Measurements from ENCODE around the gene CRB3. TPM values are rescaled to one million over a fixed set of nuclear protein-coding genes. Genes with fewer than 3 reads are reported as not detected.

Gene CRB3
- total and polyA plus RNA-seq, 2 of the 8 experiments (the other 6 are each of a cell fraction or from before 2014, with no cell fraction given), result 21.1 to 24.6 TPM

- 80% methylated on average over 3 of the region's 3 CpGs; no CpG with 5 or more reads in 1 of the 2 experiments for WGBS, 2 experiments (ENCODE audit: extremely low coverage in 1 of 2, insufficient coverage in 1 of 2, insufficient read length in 1 of 2, insufficient replicate concordance in 2 of 2, low coverage in 1 of 2, low lambda C conversion rate in 2 of 2, missing lambda C conversion rate in 1 of 2)
These were observed 16.0 kb upstream of the CRB3 start for GRCh38 chr19:6448045-6448444.

More at GRCh38 chr19:6448045-6448444, 16.0 kb upstream of the CRB3 start:
- Histone ChIP-seq H3K36me3 (ENCODE audit: control insufficient read depth in 2 of 4, insufficient read depth in 4 of 4, low read length in 3 of 4) (peaks cover 0 to 9% (median 0%) of the 10 kb centered on the region in 4 experiments; a peak in 1 of 8 replicates), H3K79me1 (ENCODE audit: low read depth, low read length) (no peaks in the 10 kb centered on the region), H3K4ac (replicated peaks; ENCODE audit: insufficient read length, low read depth, low read length) (no peak overlapping the region), H3K14ac (ENCODE audit: insufficient read length) (no peak overlapping the region), H3K9me3 (ENCODE audit: insufficient read depth in 2 of 2, low read depth in 1 of 2, low read length in 1 of 2) (no peaks in the 10 kb centered on the region), H4K91ac (replicated peaks; ENCODE audit: insufficient read length, low read length) (no peak overlapping the region), H2BK12ac (ENCODE audit: low read depth, low read length) (no peak overlapping the region), H4K5ac (ENCODE audit: insufficient read length, low read depth, low read length) (no peak overlapping the region), H3K79me2 (ENCODE audit: control insufficient read depth in 1 of 2, insufficient read depth in 2 of 2, low read length in 2 of 2) (no peaks in the 10 kb centered on the region), H3K4me3 (ENCODE audit: extremely low read depth in 1 of 4, insufficient read depth in 2 of 4, low read depth in 3 of 4, low read length in 4 of 4) (no peak overlapping the region), H2BK15ac (ENCODE audit: low read length) (no peak overlapping the region), H3K27me3 (replicated peaks in 1 of 4; ENCODE audit: control insufficient read depth in 3 of 4, extremely low read depth in 1 of 4, insufficient read depth in 3 of 4, low read length in 3 of 4) (no peaks in the 10 kb centered on the region), H3K27ac (ENCODE audit: low read depth, low read length) (no peak overlapping the region), H3K4me1 (replicated peaks in 1 of 4; ENCODE audit: control insufficient read depth in 3 of 4, insufficient read depth in 4 of 4, low read length in 3 of 4) (no peaks in the 10 kb centered on the region), H2BK20ac (ENCODE audit: low read length) (no peak overlapping the region), H3K56ac (replicated peaks; ENCODE audit: insufficient read length, low read depth, low read length) (no peak overlapping the region), H3K18ac (ENCODE audit: extremely low read depth, low read length) (no peak overlapping the region), H2BK120ac (replicated peaks; ENCODE audit: low read depth, low read length) (no peak overlapping the region), H4K8ac (ENCODE audit: extremely low read depth, insufficient read depth, low read length) (no peak overlapping the region), H2AFZ (ENCODE audit: low read length) (no peak overlapping the region), H2BK5ac (ENCODE audit: low read depth, low read length) (no peak overlapping the region), H4K20me1 (replicated peaks in 1 of 2; ENCODE audit: control insufficient read depth in 1 of 2, insufficient read depth in 2 of 2, low read length in 2 of 2) (no peaks in the 10 kb centered on the region), H3K9ac (replicated peaks in 1 of 4; ENCODE audit: extremely low read depth in 1 of 4, low read depth in 3 of 4, low read length in 3 of 4) (no peak overlapping the region), H3K23ac (ENCODE audit: insufficient read length) (no peak overlapping the region), H3K4me2 (ENCODE audit: insufficient read depth in 1 of 2, low read depth in 2 of 2, low read length in 2 of 2) (no peak overlapping the region), H3K23me2 (ENCODE audit: low read depth, low read length) (no peaks in the 10 kb centered on the region), H2AK5ac (ENCODE audit: low read depth, low read length) (no peak overlapping the region)
- CTCF ChIA-PET (ENCODE audit: partially characterized antibody), result interaction anchor here (1.0 kb wide), 1 partner anchor 11 kb away, joined by 3 read pairs; no protein-coding TSS in a partner anchor
- FAIRE-seq, result no peak
- POLR2A ChIA-PET (ENCODE audit: partially characterized antibody), result no interaction called here
- TF ChIP-seq SAP30 (IDR thresholded peaks at IDR 0.05; ENCODE audit: insufficient read depth, insufficient replicate concordance, low read length), result no peak
- TF ChIP-seq CEBPB (IDR thresholded peaks at IDR 0.05; ENCODE audit: low read depth, low read length), result no peak
- no peak for TF ChIP-seq CBX8 (IDR thresholded peaks at IDR 0.05; ENCODE audit: borderline replicate concordance, low read depth, low read length)
- no peak for TF ChIP-seq RBBP5 (IDR thresholded peaks at IDR 0.05; ENCODE audit: borderline replicate concordance, low read depth, low read length)
- no peak for TF ChIP-seq RXRA (IDR thresholded peaks at IDR 0.05; ENCODE audit: insufficient read depth, low read depth, low read length)
- TF ChIP-seq SP4 (IDR thresholded peaks at IDR 0.05; ENCODE audit: low read length), result no peak
- no peak for DNase-seq (ENCODE audit: low read depth in 1 of 2, low spot score in 2 of 2)

Measured in H1 (cell line).